NCI-H446 treated with DMSO at 0.1 percent for 48 hours (cell line): ENCODE measurements around the gene GLS2.
"Not testable (repeated sequence)": the region's sequence is repeated elsewhere in the genome, so short reads cannot be mapped to it uniquely, and the experiment has no call there.

Source experiments
- DNase-seq: peaks from one replicate; lab custom pipeline; 2025; lab: John Stamatoyannopoulos, UW

Gene GLS2

GRCh38 chr12:56493409-56494105 is 5.6 kb upstream of the GLS2 start:
- DNase-seq, result not testable (repeated sequence)

DNA sequence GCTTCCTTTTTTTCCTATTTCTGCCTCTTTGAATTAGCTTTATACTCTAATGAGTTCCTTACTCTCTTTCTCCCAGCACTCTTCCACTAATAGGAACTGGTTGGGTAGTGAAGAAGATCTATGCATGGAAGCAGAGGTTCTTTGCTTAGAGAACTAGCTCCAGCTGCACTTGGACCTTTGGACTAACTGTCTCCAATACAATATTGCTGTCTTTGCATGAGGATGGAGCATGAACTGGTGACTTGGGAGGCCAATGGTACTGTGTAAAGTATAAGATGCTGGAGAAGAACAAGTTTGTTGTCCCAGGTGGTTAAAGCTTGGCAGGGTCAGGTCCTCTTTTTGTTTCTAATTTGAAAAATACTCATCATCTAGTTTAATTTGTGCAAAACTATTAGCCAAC is 2.4 kb upstream of the GLS2 start:
- DNase-seq, result no peak

DNA sequence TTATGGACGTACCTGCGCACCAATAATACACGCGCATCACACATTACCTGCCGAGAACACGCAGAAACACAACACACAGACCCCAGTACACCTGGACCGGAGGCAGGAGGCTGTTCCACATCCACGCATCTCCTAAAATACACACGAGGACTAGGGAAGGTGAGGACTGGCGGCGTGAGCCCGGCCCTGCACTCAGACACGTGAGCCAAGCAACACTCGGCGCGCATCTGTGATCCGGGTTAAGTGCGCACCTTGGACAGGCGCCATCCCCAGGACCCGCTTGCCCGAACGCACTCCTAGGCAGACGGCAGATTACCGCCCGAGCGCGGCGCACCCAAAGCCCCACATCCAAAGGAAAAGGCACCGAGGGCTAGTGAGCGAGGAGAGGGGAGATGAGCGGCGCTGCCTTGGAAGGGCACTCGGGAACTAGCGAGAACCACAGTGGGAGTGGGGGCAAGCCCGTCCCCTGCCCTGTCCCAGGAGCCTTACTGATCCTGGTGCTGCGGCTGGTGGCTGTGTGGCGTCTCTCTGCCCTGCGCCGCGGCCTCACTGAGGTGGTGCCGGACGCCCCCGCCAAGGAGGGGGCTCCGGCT is 417 bp downstream of the GLS2 start:
- no peak for DNase-seq

- DNase-seq, result no peak
Measured at GRCh38 chr12:56486694-56487093, 1.3 kb downstream of the GLS2 start.

DNA sequence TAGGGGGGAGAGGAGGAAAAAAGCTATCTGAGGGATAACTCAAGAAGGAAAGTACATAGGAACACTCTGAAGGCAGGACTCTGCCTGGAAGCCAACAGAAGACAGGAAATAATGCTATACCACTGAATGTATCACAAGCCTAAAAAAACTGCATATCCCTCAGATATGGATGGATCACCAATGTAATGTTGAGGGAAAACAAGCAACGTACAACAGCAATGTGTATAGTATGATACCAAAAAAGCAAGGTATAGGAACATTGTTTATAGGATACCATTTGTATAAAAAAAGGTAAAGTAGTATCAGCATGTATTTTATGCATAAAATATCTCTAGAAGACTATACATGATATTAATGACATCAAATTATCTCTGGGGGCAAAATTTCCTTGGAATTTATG is 3.4 kb downstream of the GLS2 start:
- DNase-seq, result no peak

DNA sequence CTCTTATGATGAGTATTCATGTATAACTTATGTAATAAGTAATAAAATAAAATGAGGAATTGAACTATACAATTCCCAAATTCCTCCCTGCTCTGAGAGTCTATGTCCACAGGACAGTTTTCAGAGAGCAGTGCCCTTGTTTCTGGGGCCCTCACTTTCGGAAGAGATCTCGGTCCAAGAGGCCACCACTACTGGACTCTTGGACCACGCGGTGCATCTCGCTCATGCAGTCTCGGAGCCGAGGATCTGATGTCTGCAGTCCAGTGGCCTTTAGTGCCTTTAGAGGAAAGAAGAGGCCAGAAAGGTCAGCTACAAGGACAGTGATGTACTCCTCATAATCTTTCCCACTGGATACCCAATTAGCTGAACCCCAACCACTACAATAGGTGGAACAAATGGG is 8.3 kb downstream of the GLS2 start:
- no peak for DNase-seq

GRCh38 chr12:56477521-56478225 is 10.3 kb downstream of the GLS2 start:
- no peak for DNase-seq

DNA sequence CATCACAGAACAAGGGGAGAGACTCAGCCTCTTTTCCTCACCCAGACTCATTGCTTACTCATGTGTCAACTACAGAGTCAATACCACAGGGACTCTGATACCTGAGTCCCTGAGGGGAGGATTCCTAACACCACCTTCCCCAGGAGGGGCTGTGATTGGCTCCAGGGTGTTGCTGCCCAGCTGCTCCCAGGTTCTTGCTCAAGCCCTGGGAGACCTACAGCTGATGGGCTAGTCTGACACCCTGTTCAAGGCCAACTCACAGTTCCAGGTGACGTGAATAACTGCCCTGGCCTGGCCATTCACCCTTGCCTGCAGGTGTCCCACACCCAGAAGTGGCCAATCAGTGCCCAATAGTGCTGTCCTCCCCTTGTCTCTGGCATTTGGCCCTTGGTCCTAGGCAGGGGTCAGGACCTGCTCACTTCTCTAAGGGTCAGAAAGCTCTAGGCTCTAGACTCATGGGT is 11.0 kb downstream of the GLS2 start:
- DNase-seq, result no peak

- DNase-seq, result no peak
Measured at GRCh38 chr12:56476143-56476542, 11.8 kb downstream of the GLS2 start.

- no peak for DNase-seq
Measured at GRCh38 chr12:56474389-56474788, 13.6 kb downstream of the GLS2 start.

DNA sequence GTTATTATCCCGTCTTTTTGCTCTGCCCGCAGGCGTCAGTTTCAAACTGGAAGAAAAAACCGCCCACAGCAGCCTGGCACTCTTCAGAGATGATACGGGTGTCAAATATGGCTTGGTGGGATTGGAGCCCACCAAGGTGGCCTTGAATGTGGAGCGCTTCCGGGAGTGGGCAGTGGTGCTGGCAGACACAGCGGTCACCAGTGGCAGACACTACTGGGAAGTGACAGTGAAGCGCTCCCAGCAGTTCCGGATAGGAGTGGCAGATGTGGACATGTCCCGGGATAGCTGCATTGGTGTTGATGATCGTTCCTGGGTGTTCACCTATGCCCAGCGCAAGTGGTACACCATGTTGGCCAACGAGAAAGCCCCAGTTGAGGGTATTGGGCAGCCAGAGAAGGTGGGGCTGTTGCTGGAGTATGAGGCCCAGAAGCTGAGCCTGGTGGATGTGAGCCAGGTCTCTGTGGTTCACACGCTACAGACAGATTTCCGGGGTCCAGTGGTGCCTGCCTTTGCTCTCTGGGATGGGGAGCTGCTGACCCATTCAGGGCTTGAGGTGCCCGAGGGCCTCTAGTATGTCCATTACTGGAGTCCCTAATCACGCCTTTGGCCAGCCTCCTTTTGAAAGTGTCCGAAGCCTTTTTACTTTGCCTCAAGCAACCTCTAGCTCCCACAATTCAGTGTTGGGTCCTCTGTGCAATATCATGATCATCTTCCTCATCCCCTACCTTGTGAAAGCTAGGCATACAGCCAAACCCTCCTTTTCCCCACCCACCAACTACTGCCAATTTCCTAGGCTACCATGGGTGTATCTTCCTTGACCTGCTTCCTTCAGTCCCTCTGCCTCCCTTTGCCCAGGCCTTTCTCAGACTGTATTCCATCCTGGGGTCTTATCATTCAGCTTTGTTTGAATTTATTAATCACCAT is 18.7 kb downstream of the GLS2 start:
- DNase-seq, result no peak

- DNase-seq, result peak; percentile 86
Measured at GRCh38 chr12:56468216-56469006, 19.6 kb downstream of the GLS2 start, which contains the start of gene SPRYD4. Gene SPRYD4 (plus strand): TSS chr12:56468578. CDS start chr12:56468592, 14 bp downstream.

DNA sequence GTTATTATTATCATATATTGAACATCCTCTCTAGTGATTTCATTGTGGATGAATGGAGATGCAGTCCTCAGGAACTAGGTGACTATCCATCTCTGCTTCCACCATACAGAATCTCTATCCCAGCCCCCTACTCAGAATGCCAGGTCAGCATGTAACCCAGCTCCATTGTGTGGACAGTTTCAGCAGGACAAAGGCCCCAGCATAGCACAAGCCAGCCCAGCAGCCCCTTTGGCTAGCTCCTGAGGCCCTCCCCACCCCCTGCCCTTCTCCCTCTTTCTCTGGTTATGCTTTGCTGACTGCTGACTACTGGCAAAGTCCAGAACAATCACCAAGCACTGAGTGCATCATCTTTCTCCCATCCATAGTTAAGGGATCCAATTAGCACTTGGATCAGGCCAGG is 25.4 kb downstream of the GLS2 start:
- no peak for DNase-seq

- no peak for DNase-seq
Measured at GRCh38 chr12:56461235-56462159, 26.5 kb downstream of the GLS2 start.

- DNase-seq, result no peak
Measured at GRCh38 chr12:56457817-56458216, 30.1 kb downstream of the GLS2 start.

DNA sequence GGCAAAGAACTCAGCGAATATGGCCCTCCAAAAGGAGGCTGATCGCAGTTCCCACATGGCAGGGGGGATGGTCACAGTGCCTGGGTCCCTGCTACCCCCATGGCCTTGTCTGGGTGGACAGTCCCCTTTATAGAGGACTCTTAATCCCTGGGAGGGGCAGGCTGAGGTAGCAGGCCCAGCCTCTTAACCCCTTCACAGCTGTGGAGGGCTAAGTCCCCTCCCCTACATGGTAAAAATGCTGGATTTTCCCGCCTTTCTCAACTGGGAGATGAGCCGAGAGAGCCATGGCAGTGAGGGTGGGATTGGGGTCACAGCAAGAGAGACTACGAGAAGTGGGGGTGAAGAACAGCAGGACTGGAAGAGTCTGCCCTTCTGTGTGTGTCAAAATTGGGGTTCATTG is 33.4 kb downstream of the GLS2 start, which contains the start of gene MIP:
MIP (minus strand) TSS at position 101 of the 400 bp plus-strand sequence; CDS start at position 57, 44 bp downstream.
- DNase-seq, result no peak

GRCh38 chr12:56451147-56451546 is 36.8 kb downstream of the GLS2 start:
- no peak for DNase-seq

DNA sequence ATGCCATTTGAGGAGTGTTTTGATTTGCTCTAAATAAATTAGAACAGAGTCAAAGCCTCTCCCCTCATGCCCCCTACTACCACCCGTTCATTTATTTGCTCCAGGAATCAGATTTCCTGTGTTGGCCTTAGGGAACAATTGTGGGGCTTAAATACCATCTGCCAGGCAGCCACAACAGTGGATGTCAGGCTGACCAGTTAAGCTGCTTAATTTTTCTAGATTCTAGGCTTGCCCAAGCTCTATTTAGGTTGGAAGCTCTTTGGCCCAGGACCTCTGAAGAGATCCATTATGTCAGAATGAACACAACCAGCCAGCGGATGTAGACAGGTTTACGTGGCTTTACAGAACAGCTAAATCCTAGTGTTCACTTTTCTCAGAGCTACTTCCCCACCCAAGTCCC is 37.7 kb downstream of the GLS2 start:
- no peak for DNase-seq

DNA sequence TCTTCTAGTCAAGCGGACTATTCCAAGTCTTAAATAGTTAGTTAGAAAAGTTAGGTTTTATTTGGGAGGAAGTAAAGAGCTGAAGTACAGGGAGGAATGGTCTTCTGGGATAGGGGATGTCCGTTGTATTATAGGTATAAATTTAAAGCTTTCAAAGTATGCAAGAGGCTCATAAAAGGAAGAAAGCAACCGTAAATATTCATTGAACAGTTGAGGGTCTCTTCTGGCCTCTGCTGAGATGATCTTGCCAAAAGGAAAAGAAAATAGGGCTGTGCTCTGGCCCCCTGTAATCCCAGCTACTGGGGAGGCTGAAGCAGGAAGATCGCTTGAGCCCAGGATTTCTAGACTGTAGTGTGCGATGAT is 38.4 kb downstream of the GLS2 start:
- no peak for DNase-seq
